Immature natural killer cell (primary cell): ENCODE data around the gene SAMD10. TPM values are rescaled to one million over a fixed set of nuclear protein-coding genes. Genes with fewer than 3 reads are reported as not detected.

ENCODE experiments used
- DNase-seq, 3 donors: peaks; one replicate each; pipeline ENCODE4 v3.0.0; 2022; ENCODE audit warnings: mixed read lengths in 1 of 3
- H3K27ac Mint-ChIP-seq, 6 donors: one replicate each; pipeline ENCODE4 v1.8.0; 2020; ENCODE audit warnings: mixed read lengths in 6 of 6, mild to moderate bottlenecking in 5 of 6, inconsistent platforms in 4 of 6, moderate library complexity in 3 of 6
- H3K27me3 Mint-ChIP-seq, 3 donors: one replicate each; pipeline ENCODE4 v1.8.0; 2020 to 2021; ENCODE audit warnings: low read depth in 3 of 3, mild to moderate bottlenecking in 3 of 3, mixed read lengths in 3 of 3, moderate library complexity in 3 of 3, inconsistent platforms in 1 of 3
- H3K36me3 Mint-ChIP-seq, 3 donors: one replicate each; pipeline ENCODE4 v1.8.0; 2020; ENCODE audit warnings: mixed read lengths in 3 of 3, inconsistent platforms in 2 of 3, mild to moderate bottlenecking in 2 of 3
- H3K4me1 Mint-ChIP-seq, 2 donors: one replicate each; pipeline ENCODE4 v1.8.0; 2020; ENCODE audit warnings: inconsistent platforms in 2 of 2, mild to moderate bottlenecking in 2 of 2, mixed read lengths in 2 of 2, moderate library complexity in 1 of 2
- H3K4me3 Mint-ChIP-seq, 5 donors: one replicate each; pipeline ENCODE4 v1.8.0; 2020; ENCODE audit warnings: mild to moderate bottlenecking in 5 of 5, mixed read lengths in 5 of 5, inconsistent platforms in 3 of 5, moderate library complexity in 3 of 5
- H3K9me3 Mint-ChIP-seq, 6 donors: one replicate each; pipeline ENCODE4 v1.8.0; 2020; ENCODE audit warnings: mild to moderate bottlenecking in 6 of 6, mixed read lengths in 6 of 6, inconsistent platforms in 4 of 6, moderate library complexity in 3 of 6
- polyA plus RNA-seq, 3 donors: library from polyadenylated mRNA; unstranded; fragments of 300-500 nt; fragmentation: Illumina TruSeq; gene quantifications; one replicate each; pipeline ENCODE4 v1.2.3, GENCODE V29; 2021

Gene SAMD10
- polyA plus RNA-seq, 3 donors from 2014 or later = 6.5 to 13.2 (median 8.5) TPM

DNA sequence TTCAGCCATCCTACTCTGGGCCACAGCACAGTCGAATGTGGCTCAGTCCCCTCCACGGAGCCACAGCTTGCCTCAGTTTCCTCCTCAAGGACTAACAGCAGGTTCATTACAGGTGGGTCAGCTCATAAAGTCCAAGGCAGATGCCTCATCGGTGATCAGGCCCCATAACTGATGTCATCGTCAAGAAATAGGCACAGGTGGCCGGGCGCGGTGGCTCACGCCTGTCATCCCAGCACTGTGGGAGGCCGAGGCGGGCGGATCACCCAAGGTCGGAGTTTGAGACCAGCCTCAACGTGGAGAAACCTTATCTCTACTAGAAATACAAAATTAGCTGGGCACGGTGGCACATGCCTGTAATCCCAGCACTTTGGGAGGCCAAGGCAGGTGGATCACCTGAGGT, 26.7 kb downstream of the SAMD10 start:
- Mint-ChIP-seq H3K4me3 (no peak overlapping the region), H3K27me3 (peaks cover 10 to 22% (median 21%) of the 10 kb centered on the region in 3 donors), H3K36me3 (no peaks in the 10 kb centered on the region), H3K9me3 (no peaks in the 10 kb centered on the region), H3K27ac (peak overlapping the region in 1 of 6 donors; percentile 60), H3K4me1 (peaks cover 37 to 41% of the 10 kb centered on the region in 2 donors)
- no peak for DNase-seq

DNA sequence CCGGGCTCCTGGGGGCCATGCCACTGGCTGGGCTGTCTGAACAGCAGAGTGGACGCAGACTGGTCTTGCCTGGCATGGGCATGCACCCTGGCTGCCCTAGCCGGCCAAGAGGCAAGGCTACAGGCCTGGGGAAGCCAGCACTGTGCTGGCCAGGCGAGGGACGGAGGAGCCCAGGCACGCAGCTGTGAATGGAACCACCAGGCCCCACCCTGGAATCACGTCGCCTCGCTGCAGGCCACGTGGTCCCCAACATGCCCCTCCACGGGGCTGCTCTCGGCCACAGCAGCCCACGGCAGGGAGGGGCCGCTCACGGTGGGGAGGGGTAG, 27.3 kb downstream of the SAMD10 start:
- Mint-ChIP-seq H3K36me3 (no peaks in the 10 kb centered on the region), H3K4me1 (peaks cover 43 to 47% of the 10 kb centered on the region in 2 donors), H3K27ac (no peak overlapping the region), H3K27me3 (peaks cover 10 to 23% (median 22%) of the 10 kb centered on the region in 3 donors), H3K4me3 (no peak overlapping the region), H3K9me3 (no peaks in the 10 kb centered on the region)
- DNase-seq = no peak

DNA sequence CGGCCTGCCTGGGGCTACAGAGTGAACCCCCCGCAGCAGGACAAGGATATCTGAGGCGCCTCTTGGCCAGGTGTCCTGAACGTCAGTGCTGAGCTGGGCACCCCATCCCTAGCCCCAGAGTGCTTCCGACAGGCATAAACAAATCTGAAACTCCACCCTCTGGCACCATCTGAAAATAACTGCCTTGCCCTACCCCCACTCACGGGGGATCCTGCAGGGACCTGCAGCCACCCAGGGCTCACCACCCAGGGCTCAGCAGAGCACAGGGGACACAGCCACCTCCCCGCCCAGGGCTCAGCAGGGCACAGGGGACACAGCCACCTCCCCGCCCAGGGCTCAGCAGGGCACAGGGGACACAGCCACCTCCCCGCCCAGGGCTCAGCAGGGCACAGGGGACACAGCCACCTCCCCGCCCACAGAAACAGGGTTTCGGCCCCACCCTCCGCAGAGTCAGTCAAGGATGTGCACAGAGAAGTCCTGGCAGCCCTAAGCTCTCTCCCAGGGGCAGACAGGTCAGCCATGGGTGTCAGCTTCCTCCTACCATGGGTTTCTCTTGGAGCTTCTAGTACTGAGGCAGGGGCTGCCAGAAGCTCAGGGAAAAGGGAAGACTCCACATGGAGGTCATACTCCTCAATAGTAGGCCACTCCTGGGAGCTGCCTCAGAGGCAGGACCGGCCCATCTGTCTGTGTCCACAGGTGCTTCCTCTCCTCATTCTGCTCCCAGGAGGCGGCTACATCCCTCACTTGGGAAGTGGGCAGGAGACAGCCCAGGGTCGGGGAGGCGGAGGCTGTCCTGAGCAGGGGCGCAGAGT, 27.8 kb downstream of the SAMD10 start:
- peaks cover 49 to 51% of the 10 kb centered on the region in 2 donors for H3K4me1 Mint-ChIP-seq
- no peaks in the 10 kb centered on the region for H3K36me3 Mint-ChIP-seq
- H3K27me3 Mint-ChIP-seq = peaks cover 10 to 26% (median 24%) of the 10 kb centered on the region in 3 donors
- H3K4me3 Mint-ChIP-seq = no peak overlapping the region
- H3K9me3 Mint-ChIP-seq = no peaks in the 10 kb centered on the region
- DNase-seq = no peak
- H3K27ac Mint-ChIP-seq = no peak overlapping the region

DNA sequence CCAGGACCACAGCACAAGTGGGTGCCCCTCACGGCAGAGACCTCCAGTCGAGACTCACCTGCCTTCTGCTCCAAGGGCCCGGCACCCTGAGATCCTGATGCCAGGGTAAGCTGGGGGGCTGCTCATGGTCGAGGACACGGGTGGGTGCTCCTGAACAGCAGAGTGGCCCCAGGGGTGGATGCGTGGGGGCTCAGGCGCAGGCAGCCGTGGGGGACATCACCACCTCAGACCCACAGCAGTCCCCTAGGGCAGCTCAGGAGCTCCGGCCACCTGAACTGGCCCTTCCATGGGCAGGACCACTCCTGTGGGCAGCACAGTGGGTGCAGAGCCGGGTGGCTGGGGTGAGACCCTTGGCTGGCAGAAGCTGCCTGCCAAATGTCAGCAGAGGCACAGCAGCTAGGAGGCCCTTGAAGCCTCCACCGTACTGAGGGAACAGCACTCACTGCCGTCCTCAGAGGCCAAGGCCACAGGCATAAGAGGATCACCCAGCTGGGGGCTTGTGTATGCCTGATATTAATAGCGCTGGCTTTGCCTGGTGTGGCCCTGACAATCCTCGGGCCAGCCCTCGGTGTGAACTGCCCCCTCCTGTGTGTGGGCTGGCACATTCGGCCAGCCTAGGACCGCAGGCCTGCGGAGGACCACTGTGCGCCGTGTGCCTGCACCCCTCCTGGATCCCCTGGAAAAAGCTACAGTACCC, 28.6 kb downstream of the SAMD10 start:
- Mint-ChIP-seq H3K9me3 (no peaks in the 10 kb centered on the region), H3K36me3 (no peaks in the 10 kb centered on the region)
- DNase-seq = no peak

DNA sequence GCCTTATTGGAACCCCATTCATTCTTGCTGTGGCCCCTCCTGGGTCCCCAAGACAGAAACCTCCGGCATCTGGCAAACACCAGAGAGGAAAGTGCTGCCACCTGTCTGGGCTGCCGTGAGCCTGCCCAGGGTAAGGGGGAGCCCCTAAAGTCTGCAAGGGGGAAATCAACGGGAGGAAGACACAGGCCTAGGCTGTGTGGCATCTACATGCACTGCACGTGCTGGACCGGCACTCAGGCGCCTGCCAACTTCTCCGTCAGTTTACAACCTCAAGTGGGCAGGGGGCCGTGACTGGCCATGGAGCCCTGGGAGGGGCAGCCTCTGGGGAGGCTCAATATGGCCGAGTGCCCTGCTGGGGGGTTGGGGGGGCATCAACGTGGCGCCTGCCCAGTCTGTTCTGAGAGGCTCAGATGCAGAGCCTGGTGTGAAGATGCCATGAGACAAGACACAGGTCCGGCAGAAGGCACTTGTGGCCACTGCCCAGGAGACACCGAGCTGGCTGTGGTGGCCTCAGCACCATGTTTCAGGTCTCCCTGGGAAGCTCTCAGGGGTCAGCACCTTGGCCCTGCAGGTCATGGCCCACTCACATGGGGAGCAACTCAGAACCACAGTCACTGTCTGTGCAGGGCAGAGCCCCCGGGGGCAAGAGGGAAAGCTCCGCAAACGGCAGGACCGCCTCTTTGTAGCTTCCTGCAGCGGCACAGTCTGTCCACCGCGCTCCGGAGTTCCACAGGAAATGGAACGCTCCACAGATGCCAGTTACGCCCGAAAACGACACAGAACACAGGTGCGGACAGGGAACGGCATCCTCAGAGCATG, 31.6 kb downstream of the SAMD10 start:
- Mint-ChIP-seq H3K4me1 (peaks cover 35 to 43% of the 10 kb centered on the region in 2 donors), H3K9me3 (no peaks in the 10 kb centered on the region), H3K4me3 (peak overlapping the region; percentile 80 to 94 (median 83)), H3K27me3 (peaks cover 12 to 21% (median 15%) of the 10 kb centered on the region in 3 donors), H3K36me3 (peaks cover 0 to 4% (median 0%) of the 10 kb centered on the region in 3 donors), H3K27ac (peak overlapping the region; percentile 29 to 96 (median 94))
- DNase-seq = peak in 2 of 3 donors; percentile 24 to 37

More for the DNA sequence above, 28.6 kb downstream of the SAMD10 start:
- Mint-ChIP-seq H3K27me3 (peaks cover 10 to 26% (median 24%) of the 10 kb centered on the region in 3 donors), H3K4me1 (peaks cover 49% of the 10 kb centered on the region in 2 donors), H3K4me3 (no peak overlapping the region), H3K27ac (no peak overlapping the region)

DNA sequence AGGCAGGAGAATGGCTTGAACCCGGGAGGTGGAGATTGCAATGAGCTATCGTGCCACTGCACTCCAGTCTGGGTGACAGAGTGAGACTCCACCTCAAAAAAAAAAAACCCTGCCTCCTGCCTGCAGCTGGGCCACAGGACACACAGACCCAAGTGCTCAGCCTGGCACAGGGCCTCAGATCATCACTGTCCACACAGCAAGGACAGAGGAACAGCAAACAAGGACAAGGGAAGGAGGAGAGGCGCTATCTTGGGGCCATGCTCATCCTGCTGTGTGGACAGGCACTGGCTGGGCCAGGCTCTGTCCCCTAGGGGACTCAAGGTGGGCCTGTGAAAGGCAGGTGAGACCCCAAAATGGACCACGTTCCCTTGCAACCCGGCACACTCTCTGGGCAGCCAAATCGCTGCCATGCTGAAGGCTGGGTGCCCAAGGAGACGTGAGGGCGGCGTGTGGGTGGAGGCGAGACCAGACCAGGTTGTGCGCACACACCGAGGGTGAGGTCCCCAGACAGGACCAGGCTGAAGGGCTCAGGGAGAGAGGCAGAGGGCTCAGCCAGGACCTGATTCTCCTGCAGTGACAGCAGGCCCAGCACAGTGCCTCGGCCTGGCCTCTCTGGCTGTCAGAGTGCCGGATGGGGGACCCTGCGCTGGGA, 32.3 kb downstream of the SAMD10 start:
- Mint-ChIP-seq H3K36me3 (peaks cover 0 to 4% (median 0%) of the 10 kb centered on the region in 3 donors), H3K4me1 (peaks cover 40 to 46% of the 10 kb centered on the region in 2 donors), H3K4me3 (peak overlapping the region; percentile 57 to 91 (median 71)), H3K27ac (peak overlapping the region in 4 of 6 donors; percentile 35 to 76 (median 74)), H3K9me3 (no peaks in the 10 kb centered on the region), H3K27me3 (peaks cover 12 to 20% (median 18%) of the 10 kb centered on the region in 3 donors)
- DNase-seq = no peak

DNA sequence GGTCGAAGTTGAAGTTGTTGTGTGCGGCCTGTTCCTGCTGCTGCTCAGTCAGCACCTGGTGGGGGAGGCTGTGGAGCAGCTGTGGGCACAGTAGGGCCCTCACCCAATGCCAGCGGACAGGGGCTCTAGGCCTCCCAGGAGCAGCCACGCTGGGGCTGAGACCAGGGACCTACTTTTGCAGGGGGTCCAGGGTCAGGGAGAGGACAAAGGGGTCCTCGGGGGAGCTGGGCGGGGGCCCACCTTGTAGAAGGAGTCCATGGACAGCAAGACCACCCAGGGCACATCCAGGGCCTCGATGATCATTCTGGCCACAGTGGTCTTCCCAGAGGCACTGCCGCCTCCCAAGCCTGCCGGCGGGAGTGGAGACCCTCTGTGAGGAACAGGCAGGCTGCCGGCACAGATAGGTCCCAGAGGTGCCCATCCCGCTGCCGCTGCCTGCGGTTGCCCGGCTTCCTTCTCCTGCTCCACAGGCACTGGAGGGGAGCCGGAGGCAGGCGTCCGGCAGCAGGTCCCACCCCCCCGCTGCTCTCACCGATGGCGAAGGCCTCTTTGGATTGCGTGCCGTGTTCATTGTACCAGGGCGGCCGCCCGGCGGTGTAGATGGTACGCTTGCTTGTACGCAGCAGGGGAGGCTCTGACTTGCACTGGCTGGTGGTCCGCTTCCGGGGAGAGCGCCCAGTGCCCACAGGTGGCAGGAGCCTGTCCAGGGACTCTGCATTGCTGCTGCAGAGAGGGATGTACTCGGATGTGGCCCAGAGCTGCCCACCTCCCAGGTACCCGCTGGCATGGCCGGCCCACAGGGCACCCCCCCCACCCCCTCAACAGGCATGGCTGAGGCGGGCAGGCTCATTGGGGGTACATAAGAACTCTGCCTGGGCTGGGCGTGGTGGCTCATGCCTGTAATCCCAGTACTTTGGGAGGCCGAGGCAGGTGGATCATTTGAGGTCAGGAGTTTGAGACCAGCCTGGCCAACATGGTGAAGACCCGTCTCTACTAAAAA, 33.2 kb downstream of the SAMD10 start:
- Mint-ChIP-seq H3K4me3 (no peak overlapping the region), H3K4me1 (peaks cover 41 to 50% of the 10 kb centered on the region in 2 donors), H3K36me3 (peaks cover 0 to 4% (median 0%) of the 10 kb centered on the region in 3 donors), H3K27me3 (peaks cover 12 to 21% (median 19%) of the 10 kb centered on the region in 3 donors), H3K9me3 (no peaks in the 10 kb centered on the region), H3K27ac (no peak overlapping the region)
- no peak for DNase-seq

DNA sequence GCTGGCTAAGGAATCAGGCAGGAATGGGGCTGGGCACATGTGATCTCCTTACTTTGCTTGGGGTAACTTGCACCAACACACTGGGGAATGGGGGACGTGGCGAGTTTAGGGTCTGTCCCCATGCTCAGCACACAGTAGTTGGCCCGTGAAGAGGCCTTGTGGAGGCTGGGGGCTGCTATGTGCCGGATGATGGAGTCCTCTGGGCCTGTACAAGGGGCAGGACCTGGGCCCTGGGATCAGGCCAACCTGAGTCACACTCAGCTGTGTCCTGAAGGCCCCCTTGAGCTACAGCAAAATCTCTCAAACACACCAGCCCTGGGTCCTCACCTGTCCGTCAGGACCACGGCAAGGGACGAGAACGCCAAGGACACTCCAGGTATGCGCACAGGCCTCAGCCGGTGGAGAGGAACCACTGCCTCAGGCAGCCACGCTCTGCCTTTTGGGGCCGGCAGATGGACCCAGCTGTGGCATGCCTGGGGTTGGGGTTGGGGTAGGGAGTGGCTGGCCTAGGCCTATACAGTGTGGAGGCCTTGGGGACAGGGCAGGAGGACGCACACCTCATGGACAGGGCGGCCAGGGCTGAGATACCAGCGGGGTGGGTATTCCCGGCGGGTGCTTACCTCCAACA, 34.3 kb downstream of the SAMD10 start:
- peaks cover 12 to 24% (median 21%) of the 10 kb centered on the region in 3 donors for H3K27me3 Mint-ChIP-seq
- no peak overlapping the region for H3K27ac Mint-ChIP-seq
- H3K4me3 Mint-ChIP-seq = peak overlapping the region in 1 of 5 donors; percentile 7
- no peak for DNase-seq
- peaks cover 0 to 4% (median 0%) of the 10 kb centered on the region in 3 donors for H3K36me3 Mint-ChIP-seq
- no peaks in the 10 kb centered on the region for H3K9me3 Mint-ChIP-seq
- peaks cover 41 to 52% of the 10 kb centered on the region in 2 donors for H3K4me1 Mint-ChIP-seq

DNA sequence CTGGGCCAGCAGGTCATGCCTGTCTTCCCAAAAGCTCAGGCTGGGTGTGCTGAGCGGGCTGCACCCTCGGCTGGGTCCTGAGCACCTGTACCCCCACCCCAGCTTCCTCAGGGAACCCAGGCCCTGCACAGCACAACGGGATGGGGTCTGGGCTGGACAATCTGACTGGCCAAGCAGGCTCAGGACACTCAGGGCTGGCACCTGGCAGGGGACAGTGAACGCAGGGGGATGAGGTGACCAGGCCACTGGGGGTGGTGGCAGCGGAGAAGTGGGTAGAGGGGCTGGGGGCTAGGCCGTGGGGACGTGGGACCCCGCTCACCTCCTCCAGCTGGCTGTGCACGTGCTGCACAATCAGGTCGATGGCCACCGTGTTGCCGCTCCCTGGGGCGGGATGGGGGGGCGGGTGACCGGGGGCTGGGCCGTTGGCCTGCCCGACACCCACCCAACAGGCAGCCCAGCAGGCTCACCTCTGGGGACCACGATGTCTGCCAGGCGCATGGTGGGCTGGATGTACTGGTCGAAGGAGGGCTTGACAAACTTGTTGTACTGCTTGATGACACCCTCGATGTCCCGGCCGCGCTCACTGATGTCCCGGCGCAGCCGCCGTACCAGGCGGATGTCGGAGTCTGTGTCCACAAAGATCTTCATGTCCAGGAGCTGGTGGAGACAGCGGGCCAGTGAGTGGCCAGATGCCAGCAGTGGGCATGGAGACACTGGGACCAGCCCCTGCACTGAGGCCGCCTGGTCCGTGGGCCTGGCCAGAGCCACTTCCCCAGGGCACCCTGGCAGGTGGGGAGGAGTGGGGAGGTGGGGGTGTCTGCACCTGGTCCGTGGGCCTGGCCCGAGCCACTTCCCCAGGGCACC, 35.1 kb downstream of the SAMD10 start:
- peaks cover 33 to 47% of the 10 kb centered on the region in 2 donors for H3K4me1 Mint-ChIP-seq
- H3K27ac Mint-ChIP-seq = no peak overlapping the region
- DNase-seq = no peak
- H3K27me3 Mint-ChIP-seq = peaks cover 11 to 24% (median 18%) of the 10 kb centered on the region in 3 donors
- no peaks in the 10 kb centered on the region for H3K9me3 Mint-ChIP-seq
- H3K36me3 Mint-ChIP-seq = peaks cover 0 to 4% (median 0%) of the 10 kb centered on the region in 3 donors
- H3K4me3 Mint-ChIP-seq = no peak overlapping the region

DNA sequence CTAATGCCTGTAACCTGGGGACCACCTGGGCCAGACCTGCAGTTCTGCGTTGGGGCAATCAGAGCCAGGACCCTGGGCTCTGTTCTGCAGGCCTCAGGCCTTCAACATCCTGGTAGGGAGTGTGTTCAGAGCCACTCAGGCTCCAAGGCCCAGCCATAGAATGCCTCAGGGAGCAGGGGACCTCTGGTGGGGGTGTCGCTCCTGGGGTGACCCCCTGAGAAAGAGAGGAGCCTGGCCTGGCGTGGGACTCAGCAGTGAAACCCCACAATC, 35.7 kb downstream of the SAMD10 start:
- no peak overlapping the region for H3K27ac Mint-ChIP-seq
- peaks cover 27 to 41% of the 10 kb centered on the region in 2 donors for H3K4me1 Mint-ChIP-seq
- peaks cover 7 to 18% (median 14%) of the 10 kb centered on the region in 3 donors for H3K27me3 Mint-ChIP-seq
- H3K9me3 Mint-ChIP-seq = no peaks in the 10 kb centered on the region
- peaks cover 0 to 4% (median 0%) of the 10 kb centered on the region in 3 donors for H3K36me3 Mint-ChIP-seq
- no peak overlapping the region for H3K4me3 Mint-ChIP-seq
- DNase-seq = no peak
